ENCODE measurements around the gene GRK3.

GRK3 gene

DNA sequence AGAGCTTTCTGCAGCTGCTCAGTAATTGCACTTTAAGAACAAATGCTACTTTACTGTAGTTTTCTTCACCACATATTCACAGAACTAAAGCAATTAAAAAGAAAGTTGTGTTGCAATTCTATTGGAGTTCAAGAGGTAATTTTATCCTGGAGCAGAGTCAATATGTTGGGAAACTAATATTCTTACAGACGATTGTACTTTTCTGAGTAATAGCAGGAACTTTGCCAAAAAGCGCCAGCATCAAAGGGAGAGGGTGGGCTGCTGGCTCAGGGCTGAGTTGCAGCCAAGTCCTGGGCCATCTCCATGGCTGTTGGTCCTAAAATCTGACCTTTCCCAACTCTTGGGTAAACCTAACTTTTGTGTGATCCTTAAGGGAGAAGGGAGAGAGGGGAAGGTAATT, 104.0 kb downstream of the GRK3 start:
- no peak for DNase-seq

DNA sequence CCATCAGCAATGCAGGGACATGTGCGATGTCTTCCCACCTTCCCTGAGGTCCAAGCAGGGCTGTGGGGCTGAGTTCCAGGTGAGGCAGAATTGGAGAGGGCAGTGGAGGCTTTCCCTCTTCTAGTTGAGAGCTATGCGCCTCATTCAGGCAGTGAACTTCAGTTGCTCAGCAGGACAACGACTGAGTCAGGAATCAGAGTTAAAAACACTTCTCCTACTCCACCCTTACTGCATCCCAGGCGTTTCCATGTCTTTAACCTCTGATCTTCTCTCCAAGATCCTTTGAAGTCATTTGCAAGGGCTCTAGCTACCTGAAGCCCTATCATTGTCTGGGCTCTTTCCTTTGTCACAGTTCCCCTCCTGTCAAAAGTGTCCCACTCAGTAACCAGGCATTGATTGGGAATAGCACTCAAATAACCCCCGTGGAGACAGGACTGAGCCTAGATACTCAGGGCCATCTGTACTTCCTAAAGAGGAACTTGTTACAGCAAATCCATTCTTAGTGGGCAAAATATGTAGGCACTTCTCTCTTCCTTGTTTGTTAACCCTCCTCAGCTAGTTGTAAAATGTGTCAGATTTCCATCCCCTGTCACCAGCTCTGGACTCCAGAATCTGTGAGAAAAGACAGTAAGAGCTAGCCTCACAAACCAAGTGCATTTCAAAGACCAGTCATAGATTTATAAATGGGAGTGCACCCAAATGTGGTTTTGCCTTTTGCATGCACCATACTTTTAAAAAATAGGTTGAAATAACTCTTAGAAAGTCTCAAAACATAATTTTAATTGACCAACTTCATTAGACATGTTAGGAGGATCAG, 105.0 kb downstream of the GRK3 start:
- no peak for DNase-seq

DNA sequence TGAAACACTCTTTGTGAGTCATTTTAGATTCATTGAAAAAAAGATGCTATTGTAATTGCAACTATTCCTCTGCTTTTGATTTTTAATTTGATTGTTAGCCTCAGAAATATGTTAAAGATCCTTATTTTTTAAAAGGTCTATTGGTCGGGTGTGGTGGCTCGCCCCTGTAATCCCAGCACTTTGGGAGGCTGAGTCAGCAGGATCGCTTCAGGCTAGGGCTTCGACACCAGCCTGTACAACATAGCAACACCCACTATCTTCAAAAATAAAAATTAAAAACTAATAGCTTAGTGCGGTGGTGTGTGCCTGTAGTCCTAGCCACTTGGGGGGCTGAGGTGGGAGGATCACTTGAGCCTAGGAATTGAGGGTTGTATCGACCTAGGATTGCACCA, 105.6 kb downstream of the GRK3 start:
- no peak for DNase-seq

DNA sequence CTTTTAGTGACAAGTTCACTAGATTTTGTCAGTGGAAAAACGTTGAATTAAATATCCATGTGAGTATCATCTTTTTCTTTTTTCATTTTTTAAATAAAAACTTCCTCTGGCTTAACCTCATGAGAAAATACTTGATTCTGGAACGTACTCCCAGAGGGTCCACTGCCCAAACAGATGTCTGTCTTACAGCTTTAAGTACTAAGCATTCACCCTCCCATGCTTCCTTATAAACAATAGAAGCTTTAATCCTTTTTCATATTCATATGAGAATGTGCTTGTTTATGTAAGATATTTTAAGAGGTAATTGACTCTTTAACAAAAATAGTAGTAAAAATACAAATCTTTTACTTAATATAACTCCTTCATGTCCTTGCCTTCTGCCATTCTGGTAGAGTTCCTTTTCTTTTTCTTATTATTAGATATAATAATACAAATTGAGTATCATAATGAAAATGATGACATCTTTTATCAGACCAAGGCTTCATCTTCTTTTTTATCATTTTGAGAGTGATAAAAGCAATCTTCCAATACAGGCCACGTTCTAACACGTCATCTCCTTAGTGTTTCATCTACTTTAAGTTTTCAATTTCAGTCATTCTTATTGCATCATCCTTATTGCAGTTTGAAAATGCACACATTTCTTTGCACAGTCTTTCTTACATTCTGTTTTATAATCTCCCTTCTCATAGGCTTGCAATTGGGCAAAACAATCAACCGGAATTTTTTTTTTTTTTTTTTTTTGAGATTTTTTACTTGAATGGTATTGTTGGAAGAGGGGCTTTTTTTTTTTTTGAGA, 108.0 kb downstream of the GRK3 start:
- no peak for DNase-seq

DNA sequence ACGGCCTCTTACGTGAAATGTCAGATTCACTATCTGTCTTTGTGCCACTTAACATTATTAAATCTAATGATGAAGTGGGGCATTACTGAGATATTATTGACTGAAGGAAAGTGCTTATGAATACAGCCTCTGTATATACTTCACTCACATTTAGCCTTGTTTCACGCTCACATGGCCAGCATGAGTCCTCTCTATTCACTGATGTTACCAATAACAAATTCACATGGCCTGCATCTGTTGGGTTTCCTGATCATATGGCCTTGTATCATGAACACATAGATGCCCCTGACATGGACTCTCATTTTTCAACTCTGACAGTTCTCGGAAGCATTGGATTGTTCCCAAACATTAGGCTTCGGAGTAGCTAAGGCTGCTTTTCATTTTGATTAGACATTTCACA, 109.2 kb downstream of the GRK3 start:
- DNase-seq, result no peak

DNA sequence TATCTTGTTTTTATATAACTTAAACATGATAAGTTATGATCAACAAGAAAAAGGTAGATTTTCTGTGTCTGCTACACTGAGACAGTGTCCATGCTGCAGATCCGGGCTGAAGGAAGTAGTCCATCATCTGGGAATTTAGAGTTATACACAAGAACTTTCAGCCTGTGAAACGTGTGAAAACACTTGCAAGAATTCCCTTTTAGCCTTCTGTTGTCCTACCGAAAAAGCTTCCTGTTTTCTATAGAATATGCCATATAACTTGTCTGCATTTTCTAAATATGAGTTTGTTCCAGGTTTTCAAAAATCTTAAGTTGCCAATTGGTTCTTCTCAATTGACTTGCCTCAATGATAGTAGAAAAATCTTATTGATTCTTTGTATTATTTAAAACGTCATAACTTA, 113.2 kb downstream of the GRK3 start:
- no peak for DNase-seq

DNA sequence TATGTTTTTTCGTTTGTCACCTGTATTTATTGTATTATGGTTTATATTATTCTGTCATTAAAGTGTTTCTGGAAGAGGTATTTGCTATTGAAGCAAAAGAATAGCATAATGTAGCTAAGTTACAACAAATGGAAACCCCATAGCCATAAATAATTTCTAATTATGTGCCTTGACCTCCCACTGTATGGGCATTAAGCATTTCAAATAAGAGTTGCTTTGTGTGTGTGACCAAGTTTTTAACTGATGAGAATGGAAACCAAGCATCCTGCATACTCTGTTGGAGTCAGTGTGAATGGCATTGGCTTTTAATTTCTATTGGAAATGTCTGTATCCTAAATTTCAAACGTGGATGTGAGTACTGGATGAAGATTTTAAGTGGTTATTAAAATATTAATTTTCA, 115.6 kb downstream of the GRK3 start:
- no peak for DNase-seq

DNA sequence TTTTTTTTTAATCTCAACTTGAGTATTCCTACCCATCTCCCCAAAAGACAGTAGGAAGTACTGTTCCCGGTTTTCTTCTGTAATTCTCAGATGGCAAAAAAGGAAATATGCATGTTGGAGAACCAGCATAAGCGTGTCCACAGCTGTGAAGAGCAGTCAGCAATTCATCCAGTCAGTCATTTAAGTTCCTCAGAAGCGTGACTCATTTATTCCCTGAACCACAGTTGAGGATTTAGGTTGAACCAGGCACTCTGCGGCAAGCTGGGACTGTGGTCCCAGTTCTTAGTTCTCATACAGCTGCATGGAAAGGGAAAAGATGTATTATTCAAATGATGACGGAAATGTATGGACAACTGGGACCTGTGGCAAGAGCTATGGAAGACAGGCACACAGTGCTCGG, 116.5 kb downstream of the GRK3 start:
- no peak for DNase-seq

DNA sequence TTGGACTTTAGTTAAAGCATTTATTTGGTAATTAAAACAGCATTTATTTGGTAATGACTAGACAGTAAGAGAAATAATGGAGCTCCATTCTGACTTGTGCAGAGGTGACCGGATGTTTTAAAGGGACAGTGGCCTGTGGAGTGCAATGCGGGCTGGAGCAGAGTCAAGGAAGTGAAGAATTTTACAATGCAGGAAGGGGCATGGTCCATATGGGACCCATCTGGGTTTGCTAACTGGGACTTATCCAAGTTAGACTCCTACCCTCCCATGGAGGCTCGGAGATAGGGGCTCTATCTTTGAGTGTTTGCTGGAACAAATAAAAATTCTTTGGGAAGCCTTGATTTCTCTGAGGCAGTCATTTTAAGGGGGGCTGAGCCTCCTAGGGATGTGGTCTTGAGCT, 117.6 kb downstream of the GRK3 start:
- DNase-seq, result no peak

DNA sequence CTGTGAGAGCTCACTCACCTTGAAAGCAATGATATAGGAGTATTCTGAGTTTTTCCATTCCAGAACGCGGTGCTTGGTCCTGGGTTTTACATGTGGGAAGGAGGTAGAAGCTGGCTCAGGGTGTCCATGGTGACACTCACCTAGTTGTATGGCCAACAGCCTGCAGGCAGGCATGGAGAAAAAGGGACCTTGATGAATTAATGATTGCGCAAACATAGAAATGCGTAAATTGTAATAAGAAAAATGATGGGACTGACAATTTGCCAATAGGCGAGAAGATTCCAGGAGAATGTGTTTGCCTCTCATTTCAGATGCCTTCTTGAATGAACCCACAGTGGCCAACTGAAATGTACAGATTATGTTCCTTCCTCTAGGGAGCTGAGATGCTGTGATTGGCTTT, 124.2 kb downstream of the GRK3 start:
- no peak for DNase-seq

DNA sequence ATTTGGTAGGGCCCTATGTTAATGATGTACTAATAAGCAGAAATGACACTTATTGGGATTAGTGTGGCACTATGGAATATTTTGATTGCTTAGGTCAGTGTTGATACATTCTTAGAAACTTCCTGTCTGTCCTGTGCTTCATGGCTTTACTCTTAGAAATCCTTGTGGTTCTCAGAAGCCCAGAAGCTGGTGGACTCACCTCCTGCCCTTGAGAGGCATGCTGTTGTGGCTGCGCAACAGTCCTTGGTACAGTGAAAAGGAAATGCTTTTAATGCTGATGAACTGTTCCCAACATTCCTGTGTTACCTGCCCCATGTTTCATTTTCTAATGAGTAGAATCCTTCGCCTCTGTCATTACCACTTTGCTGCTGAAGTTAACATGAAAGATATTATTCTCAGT, 125.2 kb downstream of the GRK3 start:
- DNase-seq, result no peak

DNA sequence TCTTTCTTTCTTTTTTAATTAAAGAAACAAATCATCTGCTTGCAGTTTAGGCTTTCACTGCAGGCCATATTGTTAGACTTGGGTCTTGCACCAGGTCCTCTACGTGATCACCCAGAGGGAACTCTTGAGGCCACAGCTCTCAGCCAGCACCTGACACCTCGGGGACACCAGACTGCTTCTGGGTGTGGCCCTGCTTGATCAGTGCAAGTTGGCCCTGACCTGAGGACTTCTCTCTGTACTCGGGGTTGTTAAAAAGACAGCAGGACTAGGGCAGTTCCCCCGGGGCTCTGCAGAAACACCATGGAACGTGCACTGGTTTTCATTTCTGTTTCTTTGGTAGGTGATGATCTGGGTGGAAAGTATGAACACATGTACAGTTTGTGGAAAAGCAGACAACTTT, 126.3 kb downstream of the GRK3 start:
- peak in 1 of 3 experiments; percentile 19 for DNase-seq

DNA sequence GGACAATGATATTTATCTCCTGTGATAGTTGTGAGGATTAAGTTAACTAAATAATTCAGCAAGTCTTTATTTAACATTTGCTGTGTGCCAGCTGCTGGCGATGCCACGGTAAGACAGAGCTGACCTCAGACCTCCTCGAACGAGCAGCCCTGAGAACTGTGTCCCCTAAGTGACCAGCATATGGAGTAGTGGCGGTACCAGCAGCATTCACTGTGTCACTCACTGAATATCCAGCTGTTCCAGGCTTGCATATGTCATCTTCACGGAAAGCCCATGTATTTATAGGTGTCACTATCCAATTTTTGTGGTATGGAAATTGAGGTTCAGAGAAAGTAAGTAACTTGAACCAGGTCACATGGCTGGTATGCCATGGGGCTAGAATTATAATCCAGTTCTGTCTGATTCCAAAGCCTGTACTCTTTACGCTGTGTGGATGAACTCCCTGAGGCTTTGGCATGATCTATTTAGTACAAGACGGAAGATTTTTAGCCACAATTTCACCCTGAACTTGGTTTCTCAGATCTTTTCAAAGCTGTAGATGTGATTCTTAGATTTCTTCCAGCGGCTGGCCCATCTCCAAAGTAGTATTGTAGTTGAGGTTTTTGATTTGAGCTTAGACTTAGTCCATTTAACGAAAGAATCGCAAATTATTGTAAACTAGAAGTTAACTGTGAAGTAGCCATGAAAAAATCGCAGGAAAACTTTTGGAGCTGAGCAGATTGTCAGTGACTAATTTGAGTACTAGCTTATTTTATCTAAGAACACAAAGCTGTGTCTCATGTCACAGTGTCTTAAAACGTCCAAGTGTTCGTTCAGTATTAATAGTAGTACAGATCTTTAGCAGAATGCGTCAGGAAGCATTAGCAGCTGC, 128.2 kb downstream of the GRK3 start:
- DNase-seq, result no peak

DNA sequence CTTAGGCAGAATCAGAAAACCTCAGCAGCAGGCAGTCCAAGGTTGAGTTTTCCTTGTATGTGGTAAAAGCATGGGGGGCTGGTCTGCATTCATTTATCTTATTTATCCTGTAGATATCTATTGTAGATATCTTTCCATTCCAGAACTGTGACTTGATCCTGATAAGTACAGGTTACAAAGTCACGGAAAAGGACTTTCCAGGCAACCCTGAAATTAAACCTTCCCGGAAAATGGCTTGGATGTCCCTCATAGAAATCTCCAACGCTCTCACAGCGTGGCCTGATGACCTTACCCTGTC, 128.7 kb downstream of the GRK3 start:
- DNase-seq, result no peak

DNA sequence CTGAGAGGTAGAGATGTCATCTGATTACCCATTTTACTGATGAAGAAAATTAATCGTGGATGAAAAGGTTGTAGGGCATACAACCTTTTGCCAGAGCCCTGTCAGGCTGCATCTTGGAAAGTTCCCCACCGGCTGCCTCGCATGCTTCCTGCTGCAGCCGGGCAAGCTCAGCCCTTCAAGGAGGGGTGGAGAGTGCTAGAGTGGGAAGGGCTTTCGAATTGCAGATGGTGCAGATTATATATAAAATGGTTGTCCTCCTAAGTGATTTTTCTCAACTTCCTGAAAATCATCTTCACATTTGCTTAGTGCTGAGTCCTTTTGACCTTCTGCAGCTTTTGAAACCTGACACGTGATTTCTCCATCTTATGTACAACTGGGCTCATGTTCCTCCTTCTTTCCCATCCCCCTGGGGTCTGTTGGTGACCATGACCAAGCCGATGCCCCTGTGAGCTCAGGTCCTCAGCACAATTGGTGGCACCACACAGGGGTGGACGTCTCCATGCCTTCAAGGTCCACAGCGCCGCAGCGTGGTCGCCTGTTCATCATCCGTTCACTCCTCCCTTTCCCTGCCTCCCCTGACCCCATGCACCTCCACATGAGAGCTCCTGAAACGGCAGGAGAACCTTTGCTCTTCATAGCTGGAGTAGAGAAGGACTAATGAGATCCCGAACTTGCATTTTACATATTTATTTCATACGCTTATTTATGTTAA, 129.9 kb downstream of the GRK3 start:
- DNase-seq, result peak in 1 of 3 experiments; percentile 25

DNA sequence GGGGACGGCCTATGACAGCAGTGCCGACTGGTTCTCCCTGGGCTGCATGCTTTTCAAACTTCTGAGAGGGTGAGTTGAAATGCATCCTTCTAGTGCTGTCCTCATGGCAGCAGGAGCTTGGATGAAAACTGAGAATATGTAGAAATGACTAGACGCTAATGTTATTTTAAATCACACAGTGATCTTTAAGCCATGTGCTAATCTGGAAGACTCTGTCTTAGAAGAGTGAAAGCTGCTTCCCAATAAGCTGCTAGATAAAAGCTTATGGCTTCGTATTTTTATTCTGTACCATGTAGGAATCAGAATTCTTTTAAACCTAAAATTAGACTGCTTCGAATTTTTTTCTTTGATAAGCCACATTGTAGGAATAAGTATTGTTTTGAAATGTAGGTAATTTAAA, 130.7 kb downstream of the GRK3 start:
- no peak for DNase-seq

DNA sequence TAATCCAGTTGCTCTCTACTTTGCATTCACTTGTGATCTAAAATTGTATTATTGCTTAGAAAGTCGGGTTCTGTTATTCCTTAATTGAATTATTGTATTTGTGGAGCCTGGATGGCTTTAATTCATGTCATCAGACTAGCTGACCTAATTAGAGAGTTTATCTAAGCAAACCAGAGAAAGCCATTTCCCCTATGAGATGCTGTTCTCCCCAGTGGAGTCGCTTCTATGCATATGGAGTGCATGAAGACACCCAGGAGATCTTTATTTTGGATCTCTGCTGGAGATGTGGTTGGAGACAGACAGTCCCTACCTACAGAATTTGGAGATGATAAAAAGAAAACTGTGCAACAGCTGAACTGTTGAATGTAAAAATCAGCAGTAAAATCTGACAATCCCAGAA, 132.3 kb downstream of the GRK3 start:
- DNase-seq, result no peak

DNA sequence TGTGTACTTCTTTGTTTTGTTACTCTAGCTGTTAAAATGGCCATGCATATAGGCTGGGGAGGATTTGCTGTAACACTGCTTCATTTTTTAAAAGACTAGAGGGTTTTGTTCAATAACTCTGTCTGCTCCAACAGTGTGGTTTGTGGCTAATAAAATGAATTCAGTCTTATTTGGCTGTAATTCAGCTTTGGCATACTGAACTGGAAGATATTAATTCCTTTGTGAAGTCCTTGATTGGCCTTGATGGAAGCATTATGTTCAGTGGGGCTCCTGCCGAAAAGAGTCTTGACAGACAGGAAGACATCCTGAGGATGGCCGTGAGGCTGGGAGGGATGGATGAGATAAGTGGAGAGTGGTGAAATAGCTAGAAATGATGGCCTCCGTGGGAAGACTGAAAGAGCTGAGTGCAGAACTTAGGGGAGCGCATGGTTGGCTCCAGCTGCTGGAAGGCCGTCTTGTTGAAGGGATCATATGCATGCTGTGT, 132.7 kb downstream of the GRK3 start:
- DNase-seq, result no peak

DNA sequence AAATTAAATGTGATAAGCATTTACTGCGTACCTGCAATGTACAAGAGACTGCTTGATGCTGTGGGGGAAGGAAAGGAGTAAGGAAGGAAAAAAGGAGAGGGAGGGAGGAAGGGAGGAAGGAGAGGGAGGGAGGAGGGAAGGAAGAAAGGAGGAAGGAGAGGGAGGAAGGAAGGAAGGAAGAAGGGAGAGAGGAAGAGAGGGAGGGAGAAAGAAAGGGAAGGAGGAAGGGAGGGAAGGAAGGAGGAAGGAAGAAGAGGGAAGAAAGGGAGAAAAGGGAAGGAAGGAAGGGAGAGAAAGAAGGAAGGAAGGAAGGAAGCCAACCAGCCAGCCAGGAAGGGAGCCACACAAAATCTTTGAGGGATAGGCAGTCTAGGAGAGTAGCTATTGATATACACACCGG, 133.5 kb downstream of the GRK3 start:
- DNase-seq, result no peak

DNA sequence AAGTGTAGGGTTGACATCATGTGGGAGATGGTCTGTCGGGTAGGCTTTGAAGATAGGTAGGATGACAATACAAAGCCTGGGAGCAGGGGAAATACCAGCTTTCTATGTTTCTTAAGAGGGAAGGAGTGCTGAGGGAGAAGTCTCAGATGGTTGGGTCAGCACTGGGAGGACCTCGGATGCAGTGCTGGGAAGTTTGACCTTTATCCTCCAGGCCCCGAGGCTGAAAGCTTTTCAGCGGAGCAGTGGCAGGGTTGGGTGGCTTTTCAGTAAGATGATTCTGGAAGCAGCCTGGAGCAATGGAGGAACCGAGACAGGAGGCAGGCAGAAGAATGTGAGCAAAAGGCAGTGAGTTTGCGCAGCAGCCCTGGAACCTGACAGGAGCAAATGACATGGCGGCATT, 134.0 kb downstream of the GRK3 start:
- DNase-seq, result no peak

DNA sequence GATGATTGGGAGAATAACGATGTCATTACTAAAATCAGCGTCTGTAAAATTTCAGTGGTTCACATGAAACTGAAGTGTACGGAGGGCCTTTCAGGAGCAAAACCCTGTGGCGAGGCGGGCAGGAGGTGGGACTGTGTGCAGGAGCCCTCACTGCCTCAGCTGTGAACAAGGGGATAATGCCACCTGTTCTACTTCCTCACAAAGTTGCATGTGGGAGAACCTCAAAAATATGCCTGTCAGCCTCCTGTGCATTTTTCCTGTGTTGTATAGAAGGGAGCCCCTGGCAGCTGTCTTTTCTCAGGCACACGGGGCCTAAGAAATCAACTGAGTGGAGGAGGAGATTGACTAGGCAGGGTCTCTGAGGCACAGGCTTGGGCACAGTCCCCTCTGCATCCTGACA, 134.5 kb downstream of the GRK3 start:
- DNase-seq, result no peak

DNA sequence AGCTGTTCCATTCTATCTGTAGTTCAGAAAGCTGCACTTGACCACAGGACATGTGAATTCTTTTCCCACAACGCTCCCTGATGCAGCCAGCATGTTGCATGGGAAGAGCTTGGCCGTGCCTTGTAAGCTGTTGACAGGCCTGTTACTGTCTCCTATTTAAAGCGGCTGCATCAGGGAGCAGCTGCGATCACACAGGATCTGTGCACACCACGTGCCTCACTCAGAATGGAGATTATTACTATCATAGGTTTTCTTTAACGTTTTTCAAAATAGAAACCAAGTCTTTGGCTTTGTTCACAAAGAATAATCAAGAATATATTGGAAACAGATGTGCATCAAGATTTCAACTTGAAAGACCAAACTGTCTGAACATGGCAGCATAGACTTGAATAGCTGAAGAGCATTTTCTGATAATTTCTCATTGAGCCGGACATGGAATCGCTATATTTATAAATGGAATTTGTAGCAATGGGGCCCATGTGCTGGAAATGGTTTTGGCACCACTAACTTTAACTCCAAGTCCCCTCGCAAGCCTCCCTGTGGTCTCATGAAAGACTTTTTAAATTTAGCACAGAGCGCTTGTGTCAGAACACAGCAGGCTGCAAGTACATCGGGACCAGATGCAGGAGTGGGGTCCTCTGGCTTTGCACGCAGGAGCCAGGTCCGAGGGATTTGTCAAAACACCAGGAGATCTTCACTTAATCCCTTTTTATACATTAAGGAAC, 136.7 kb downstream of the GRK3 start:
- peak in 1 of 3 experiments; percentile 9 for DNase-seq

Data from NCI-H1417 (cell line).